H1 (cell line): ENCODE results near the gene KRT9. TPM values are rescaled to one million over a fixed set of nuclear protein-coding genes. Genes with fewer than 3 reads are reported as not detected.

ENCODE experiments used
- CTCF ChIA-PET: fragments of 300-600 bp; sonication (Branson Sonifier 250); formaldehyde crosslinking; loops from one replicate; lab custom pipeline; 2021; ENCODE audit not compliant: partially characterized antibody; lab: Charles Lee
- POLR2A ChIA-PET: fragments of 300-600 bp; sonication (Branson Sonifier 250); formaldehyde crosslinking; loops from one replicate; lab custom pipeline; 2021; ENCODE audit warnings: inconsistent platforms; ENCODE audit not compliant: partially characterized antibody; lab: Charles Lee
- DNase-seq, 2 experiments: peaks; one replicate each; pipeline versions ENCODE4 v3.0.0 to v3.0.0-alpha.2; 2010 to 2022; ENCODE audit warnings: low spot score in 2 of 2, low read depth in 1 of 2, mixed read lengths in 1 of 2
- FAIRE-seq: peaks from 2 replicates; lab custom pipeline; 2011; peaks lifted over from hg19 to GRCh38; lab: Jason Lieb, UNC
- H2AFZ ChIP-seq: 2 replicates; pipeline ENCODE4 v1.8.1; 2012; ENCODE audit warnings: low read length, inconsistent platforms
- H2AK5ac ChIP-seq: 2 replicates; pipeline ENCODE4 v1.6.1; 2013; ENCODE audit warnings: low read depth, low read length
- H2BK120ac ChIP-seq: replicated peaks from 2 replicates; pipeline ENCODE3; 2013; ENCODE audit warnings: low read depth, low read length, inconsistent platforms
- H2BK12ac ChIP-seq: 2 replicates; pipeline ENCODE4 v1.6.1; 2013; ENCODE audit warnings: low read depth, low read length
- H2BK15ac ChIP-seq: 2 replicates; pipeline ENCODE4 v1.6.1; 2013; ENCODE audit warnings: low read length
- H2BK20ac ChIP-seq: 2 replicates; pipeline ENCODE4 v1.6.1; 2013; ENCODE audit warnings: low read length
- H2BK5ac ChIP-seq: 2 replicates; pipeline ENCODE4 v1.6.1; 2013; ENCODE audit warnings: low read depth, low read length
- H3K14ac ChIP-seq: 2 replicates; pipeline ENCODE4 v1.6.1; 2013; ENCODE audit warnings: inconsistent platforms; ENCODE audit not compliant: insufficient read length
- H3K18ac ChIP-seq: 2 replicates; pipeline ENCODE4 v1.6.1; 2013; ENCODE audit warnings: low read length; ENCODE audit errors: extremely low read depth
- H3K23ac ChIP-seq: 2 replicates; pipeline ENCODE4 v1.6.1; 2013; ENCODE audit warnings: inconsistent platforms; ENCODE audit not compliant: insufficient read length
- H3K23me2 ChIP-seq: 2 replicates; pipeline ENCODE4 v1.6.1; 2013; ENCODE audit warnings: low read depth, low read length
- H3K27ac ChIP-seq: 2 replicates; pipeline ENCODE4 v1.6.1; 2011; ENCODE audit warnings: low read depth, low read length, inconsistent platforms
- H3K27me3 ChIP-seq, 4 experiments: replicated peaks in 1 of 4; 1 replicate in 1 of 4; 2 replicates in 3 of 4; pipeline versions ENCODE4 v1.6.1 to v1.8.1; 2011 to 2013; ENCODE audit warnings: low read length in 3 of 4, mild to moderate bottlenecking in 3 of 4, inconsistent platforms in 2 of 4, mixed read lengths in 2 of 4, moderate library complexity in 1 of 4; ENCODE audit not compliant: control insufficient read depth in 3 of 4, insufficient read depth in 3 of 4; ENCODE audit errors: extremely low read depth in 1 of 4
- H3K36me3 ChIP-seq, 4 experiments: 2 replicates each; pipeline versions ENCODE4 v1.6.1 to v1.8.1; 2011 to 2013; ENCODE audit warnings: mild to moderate bottlenecking in 4 of 4, low read length in 3 of 4, moderate library complexity in 2 of 4, control low read depth in 1 of 4, inconsistent platforms in 1 of 4; ENCODE audit not compliant: insufficient read depth in 4 of 4, control insufficient read depth in 2 of 4
- H3K4ac ChIP-seq: replicated peaks from 2 replicates; pipeline ENCODE3; 2013; ENCODE audit warnings: low read length, low read depth, mixed read lengths, inconsistent platforms; ENCODE audit not compliant: insufficient read length
- H3K4me1 ChIP-seq, 4 experiments: replicated peaks in 1 of 4; 1 replicate in 1 of 4; 2 replicates in 3 of 4; pipeline versions ENCODE4 v1.6.1 to v1.8.1; 2011 to 2013; ENCODE audit warnings: low read length in 3 of 4, inconsistent platforms in 2 of 4, mixed read lengths in 1 of 4; ENCODE audit not compliant: insufficient read depth in 4 of 4, control insufficient read depth in 3 of 4
- H3K4me2 ChIP-seq, 2 experiments: 2 replicates each; pipeline versions ENCODE4 v1.6.1 to v1.8.1; 2011 to 2013; ENCODE audit warnings: low read depth in 2 of 2, low read length in 2 of 2, control low read depth in 1 of 2, inconsistent platforms in 1 of 2, mild to moderate bottlenecking in 1 of 2; ENCODE audit not compliant: insufficient read depth in 1 of 2
- H3K4me3 ChIP-seq, 4 experiments: fragments of 200-600, 300-600 bp in 1 of 4; sonication (generic), shearing (Covaris generic), sonication (Bioruptor Twin) in 1 of 4; 2 replicates each; pipeline versions ENCODE4 v1.5.1 to v1.8.1; 2011 to 2016; ENCODE audit warnings: low read length in 4 of 4, low read depth in 3 of 4, control low read depth in 2 of 4, inconsistent platforms in 2 of 4, mild to moderate bottlenecking in 2 of 4, mixed read lengths in 1 of 4, moderate library complexity in 1 of 4; ENCODE audit not compliant: insufficient read depth in 2 of 4; ENCODE audit errors: extremely low read depth in 1 of 4
- H3K56ac ChIP-seq: replicated peaks from 2 replicates; pipeline ENCODE3; 2013; ENCODE audit warnings: low read depth, mild to moderate bottlenecking, mixed read lengths, low read length, inconsistent platforms; ENCODE audit not compliant: insufficient read length
- H3K79me1 ChIP-seq: 2 replicates; pipeline ENCODE4 v1.6.1; 2013; ENCODE audit warnings: low read depth, low read length, control low read depth
- H3K79me2 ChIP-seq, 2 experiments: 2 replicates each; pipeline versions ENCODE4 v1.6.1 to v1.8.1; 2012 to 2013; ENCODE audit warnings: low read length in 2 of 2, mild to moderate bottlenecking in 2 of 2, inconsistent platforms in 1 of 2; ENCODE audit not compliant: insufficient read depth in 2 of 2, control insufficient read depth in 1 of 2
- H3K9ac ChIP-seq, 4 experiments: replicated peaks in 1 of 4; 1 replicate in 1 of 4; 2 replicates in 3 of 4; pipeline versions ENCODE4 v1.6.1 to v1.8.1; 2011 to 2013; ENCODE audit warnings: low read depth in 3 of 4, low read length in 3 of 4, control low read depth in 2 of 4, mild to moderate bottlenecking in 2 of 4, moderate library complexity in 2 of 4, inconsistent platforms in 1 of 4; ENCODE audit errors: extremely low read depth in 1 of 4
- H3K9me3 ChIP-seq, 2 experiments: 2 replicates each; pipeline versions ENCODE4 v1.6.1 to v1.8.1; 2012 to 2013; ENCODE audit warnings: mild to moderate bottlenecking in 2 of 2, moderate library complexity in 2 of 2, control low read depth in 1 of 2, inconsistent platforms in 1 of 2, low read depth in 1 of 2, low read length in 1 of 2, mixed read lengths in 1 of 2; ENCODE audit not compliant: insufficient read depth in 2 of 2
- H4K20me1 ChIP-seq, 2 experiments: replicated peaks in 1 of 2; 2 replicates each; pipeline versions ENCODE3 to v1.8.1; 2011 to 2013; ENCODE audit warnings: inconsistent platforms in 2 of 2, low read length in 2 of 2, mild to moderate bottlenecking in 1 of 2; ENCODE audit not compliant: insufficient read depth in 2 of 2, control insufficient read depth in 1 of 2
- H4K5ac ChIP-seq: 2 replicates; pipeline ENCODE4 v1.6.1; 2013; ENCODE audit warnings: low read length, low read depth, mixed read lengths, inconsistent platforms; ENCODE audit not compliant: insufficient read length
- H4K8ac ChIP-seq: 2 replicates; pipeline ENCODE4 v1.8.0; 2013; ENCODE audit warnings: mild to moderate bottlenecking, moderate library complexity, low read length, inconsistent platforms; ENCODE audit not compliant: insufficient read depth; ENCODE audit errors: extremely low read depth
- H4K91ac ChIP-seq: replicated peaks from 2 replicates; pipeline ENCODE3; 2013; ENCODE audit warnings: low read length, mixed read lengths, inconsistent platforms; ENCODE audit not compliant: insufficient read length
- BACH1 ChIP-seq: IDR thresholded peaks from 2 replicates; pipeline ENCODE4 v1.6.1; 2012; ENCODE audit warnings: low read length, improper control_type of control experiment
- CREB1 ChIP-seq: IDR thresholded peaks from 2 replicates; pipeline ENCODE4 v1.6.1; 2012; ENCODE audit warnings: inconsistent platforms
- PHF8 ChIP-seq: fragments of 200-600 bp; sonication (generic); conservative IDR thresholded peaks from 2 replicates; pipeline ENCODE4 v1.7.1; 2012; ENCODE audit warnings: low read depth, mild to moderate bottlenecking, inconsistent platforms, low read length, moderate library complexity
- RBBP5 ChIP-seq: IDR thresholded peaks from 2 replicates; pipeline ENCODE4 v1.7.1; 2012; ENCODE audit warnings: low read depth, mild to moderate bottlenecking, inconsistent platforms, low read length, moderate library complexity, borderline replicate concordance
- SIN3A ChIP-seq, 2 experiments: IDR thresholded peaks in 1 of 2; conservative IDR thresholded peaks in 1 of 2; 2 replicates each; pipeline ENCODE4 v1.6.1; 2011 to 2012; ENCODE audit warnings: low read length in 2 of 2, improper control_type of control experiment in 1 of 2, low read depth in 1 of 2, mild to moderate bottlenecking in 1 of 2
- WGBS, 2 experiments: shearing (Covaris generic) in 1 of 2; methylation state at CpG; one replicate each; pipeline versions ENCODE4 v1.1.6 to v1.1.7; 2013 to 2015; ENCODE audit warnings: low lambda C conversion rate in 2 of 2, mixed read lengths in 2 of 2, inconsistent platforms in 1 of 2, low coverage in 1 of 2, missing lambda C conversion rate in 1 of 2; ENCODE audit not compliant: insufficient replicate concordance in 2 of 2, insufficient coverage in 1 of 2, insufficient read length in 1 of 2; ENCODE audit errors: extremely low coverage in 1 of 2, missing lambda C conversion rate in 1 of 2; 5-methylcytosine and 5-hydroxymethylcytosine counted together
- polyA plus RNA-seq, 7 experiments: library from polyadenylated mRNA; depleted of rRNA in 3 of 7; stranded (reverse) in 5 of 7; unstranded in 2 of 7; fragments of >200 nt in 5 of 7; fragments of 200-250 nt in 2 of 7; gene quantifications; 1 replicate in 5 of 7; 2 replicates in 1 of 7; 4 replicates in 1 of 7; pipeline versions ENCODE4 v1.2.1 to v1.2.3, GENCODE V29; 2011 to 2013; ENCODE audit warnings: missing spikeins in 2 of 7, mixed read lengths in 2 of 7
- total RNA-seq: library from RNA; stranded (reverse); fragmentation: NEBNext Ultra II Directional; extraction: Animal tissue kit (Norgen Biotek cat#: 25700); gene quantifications from 2 replicates; pipeline ENCODE4 v1.2.1, GENCODE V29; 2021
- TF ChIP-seq, protein P1 (sequence below): IDR thresholded peaks from 2 replicates; pipeline ENCODE4 v1.6.1; 2012; ENCODE audit warnings: inconsistent platforms

KRT9 gene
- total and polyA plus RNA-seq, 2 of the 8 experiments (the other 6 are each of a cell fraction or from before 2014, with no cell fraction given): not detected

DNA sequence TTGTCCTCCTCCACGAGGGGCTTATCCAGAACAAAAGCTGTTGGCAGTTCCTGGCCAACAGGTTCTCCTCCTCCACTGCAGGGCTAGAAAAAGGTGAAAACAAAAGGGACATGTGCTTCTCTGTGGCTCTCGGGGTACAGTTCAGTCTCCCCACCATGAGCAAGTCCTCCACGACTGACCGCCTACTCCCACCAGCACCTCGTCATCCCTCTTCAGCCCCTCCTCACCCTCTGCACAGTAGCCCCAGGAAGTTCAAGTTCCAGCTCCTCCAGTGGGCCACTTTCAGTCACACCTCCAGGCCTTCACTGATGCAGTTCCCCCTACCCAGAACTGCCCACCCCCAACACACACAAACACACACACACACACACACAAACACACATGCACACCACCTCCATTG lies 19.4 kb downstream of the KRT9 start:
- Histone ChIP-seq H3K9ac (no peak overlapping the region), H2AK5ac (no peak overlapping the region), H3K36me3 (no peaks in the 10 kb centered on the region), H4K20me1 (no peaks in the 10 kb centered on the region), H3K4ac (no peak overlapping the region), H3K27ac (no peak overlapping the region), H3K56ac (no peak overlapping the region), H2BK5ac (no peak overlapping the region), H4K5ac (no peak overlapping the region)
- 91% methylated on average over 5 of the region's 5 CpGs; no CpG with 5 or more reads in 1 of the 2 experiments for WGBS, 2 experiments
- FAIRE-seq (no peak), DNase-seq (no peak)
- POLR2A ChIA-PET: interaction anchor here (0.8 to 1.6 kb wide), 4 partner anchors 10 to 137 kb away, joined by 3 to 5 read pairs (median 4); partner anchors contain the start of gene KRT19
- TF ChIP-seq CREB1 (no peak), BACH1 (no peak), RBBP5 (no peak), SIN3A (conservative IDR thresholded peaks at IDR 0.05 in 1 of 2, IDR thresholded peaks at IDR 0.05 in 1 of 2; ENCODE audit: low read depth in 1 of 2, low read length in 2 of 2) (no peak), PHF8 (no peak)
- TF ChIP-seq, protein P1, sequence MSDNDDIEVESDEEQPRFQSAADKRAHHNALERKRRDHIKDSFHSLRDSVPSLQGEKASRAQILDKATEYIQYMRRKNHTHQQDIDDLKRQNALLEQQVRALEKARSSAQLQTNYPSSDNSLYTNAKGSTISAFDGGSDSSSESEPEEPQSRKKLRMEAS: no peak
- TF ChIP-seq, all 59 proteins: peak for 0
- no peak overlapping the region for H2AFZ ChIP-seq
- peaks cover 0 to 17% (median 5%) of the 10 kb centered on the region in 4 experiments; a peak in 4 of 7 replicates for H3K4me1 ChIP-seq
- H3K23ac ChIP-seq: no peak overlapping the region
- 0 out of 2 replicates have a peak overlapping the region, but pooled peaks have one; percentile 66 for H2BK20ac ChIP-seq
- H2BK12ac ChIP-seq: 0 out of 2 replicates have a peak overlapping the region, but pooled peaks have one; percentile 42
- no peak overlapping the region for H3K4me3 ChIP-seq
- H3K9me3 ChIP-seq: no peaks in the 10 kb centered on the region
- H2BK15ac ChIP-seq: no peak overlapping the region
- H2BK120ac ChIP-seq: no peak overlapping the region
- no peak overlapping the region for H3K18ac ChIP-seq
- no peak overlapping the region for H4K91ac ChIP-seq
- CTCF ChIA-PET: interaction anchor here (1.5 to 21.2 kb wide), 8 partner anchors 11 to 113 kb away, joined by 5 to 492 read pairs (median 88); partner anchors contain the start of genes KRT13, KRT35 and KRT36
- no peaks in the 10 kb centered on the region for H3K79me1 ChIP-seq
- no peak overlapping the region for H3K14ac ChIP-seq
- no peaks in the 10 kb centered on the region; a peak in 2 of 7 replicates for H3K27me3 ChIP-seq
- H3K4me2 ChIP-seq: no peak overlapping the region
- H3K79me2 ChIP-seq: no peaks in the 10 kb centered on the region
- no peaks in the 10 kb centered on the region; the same call in 1 of the 2 replicates for H3K23me2 ChIP-seq
- no peak overlapping the region for H4K8ac ChIP-seq
